ENCODE results near the gene GRPEL2.

GRPEL2 gene

GRCh38 chr5:149319174-149319573 lies 26.1 kb upstream of the GRPEL2 start:
- H3K4me3 ChIP-seq (replicated peaks; ENCODE audit: low read depth, low read length), result no peak overlapping the region
- DNase-seq (ENCODE audit: extremely low read depth, low read depth), result no peak
- TF ChIP-seq CTCF (IDR thresholded peaks at IDR 0.05; ENCODE audit: low read depth, low read length, missing control alignments), result no peak

- TF ChIP-seq CTCF (IDR thresholded peaks at IDR 0.05; ENCODE audit: low read depth, low read length, missing control alignments), result no peak
- no peak overlapping the region for H3K4me3 ChIP-seq (replicated peaks; ENCODE audit: low read depth, low read length)
- peak; percentile 96 for DNase-seq (ENCODE audit: extremely low read depth, low read depth)
Measured at GRCh38 chr5:149320791-149321330, 24.4 kb upstream of the GRPEL2 start.

GRCh38 chr5:149322518-149322917 lies 22.8 kb upstream of the GRPEL2 start:
- H3K4me3 ChIP-seq (replicated peaks; ENCODE audit: low read depth, low read length), result no peak overlapping the region
- TF ChIP-seq CTCF (IDR thresholded peaks at IDR 0.05; ENCODE audit: low read depth, low read length, missing control alignments), result no peak
- no peak for DNase-seq (ENCODE audit: extremely low read depth, low read depth)

GRCh38 chr5:149323210-149323609 lies 22.1 kb upstream of the GRPEL2 start:
- no peak for DNase-seq (ENCODE audit: extremely low read depth, low read depth)
- H3K4me3 ChIP-seq (replicated peaks; ENCODE audit: low read depth, low read length), result no peak overlapping the region
- no peak for TF ChIP-seq CTCF (IDR thresholded peaks at IDR 0.05; ENCODE audit: low read depth, low read length, missing control alignments)

DNA sequence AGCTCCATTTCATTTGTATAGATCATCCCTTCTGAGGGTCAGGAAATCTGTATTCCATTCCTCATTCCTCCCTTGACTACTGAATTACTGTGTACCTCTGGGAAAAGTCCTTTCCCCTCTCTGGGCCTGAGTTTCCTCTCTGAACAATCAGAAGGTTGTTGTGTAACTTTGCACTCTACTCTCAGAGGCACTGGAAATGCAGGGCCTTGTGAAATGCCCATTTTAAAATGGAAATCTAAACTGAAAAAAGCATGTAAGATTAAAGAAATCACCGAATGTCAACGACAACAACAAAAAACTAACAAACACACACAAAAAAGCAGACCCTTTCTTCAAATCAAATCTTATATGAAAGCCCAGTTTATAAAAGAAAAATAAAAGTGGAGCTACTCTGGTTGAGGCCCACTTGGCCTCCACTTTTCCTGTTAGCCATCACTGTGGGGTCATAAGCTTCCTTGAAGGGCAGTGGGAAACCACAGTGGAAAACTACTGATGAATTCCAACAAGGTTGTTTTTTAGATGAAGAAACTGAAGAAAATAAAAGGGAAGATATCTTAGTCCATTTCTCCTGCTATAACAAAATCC lies 21.6 kb upstream of the GRPEL2 start:
- no peak for TF ChIP-seq CTCF (IDR thresholded peaks at IDR 0.05; ENCODE audit: low read depth, low read length, missing control alignments)
- no peak for DNase-seq (ENCODE audit: extremely low read depth, low read depth)
- H3K4me3 ChIP-seq (replicated peaks; ENCODE audit: low read depth, low read length), result no peak overlapping the region

- H3K4me3 ChIP-seq (replicated peaks; ENCODE audit: low read depth, low read length), result no peak overlapping the region
- TF ChIP-seq CTCF (IDR thresholded peaks at IDR 0.05; ENCODE audit: low read depth, low read length, missing control alignments), result no peak
- DNase-seq (ENCODE audit: extremely low read depth, low read depth), result no peak
Measured at GRCh38 chr5:149324641-149325040, 20.7 kb upstream of the GRPEL2 start.
